ENCODE results near the gene ACTR5. TPM values are rescaled to one million over a fixed set of nuclear protein-coding genes. Genes with fewer than 3 reads are reported as not detected.

Gene ACTR5
- total RNA-seq, 2 donors from 2014 or later = 8.0 to 8.1 TPM

- Histone ChIP-seq H3K9me3 (no peaks in the 10 kb centered on the region), H3K4me1 (ENCODE audit: control insufficient read depth in 1 of 2, low read depth in 2 of 2) (no peaks in the 10 kb centered on the region), H3K36me3 (no peaks in the 10 kb centered on the region), H3K4me3 (no peak overlapping the region), H3K27ac (no peak overlapping the region), H3K27me3 (replicated peaks; ENCODE audit: insufficient read depth) (no peaks in the 10 kb centered on the region)
- no peak for DNase-seq (ENCODE audit: low spot score)
- no peak for TF ChIP-seq CTCF (IDR thresholded peaks at IDR 0.05)
- no peak for ATAC-seq (ENCODE audit: insufficient number of reproducible peaks, low FRiP score, low read depth)
Observed at GRCh38 chr20:38815446-38815845, 67.2 kb downstream of the ACTR5 start.

- ATAC-seq (ENCODE audit: insufficient number of reproducible peaks, low FRiP score, low read depth) (no peak), DNase-seq (ENCODE audit: low spot score) (no peak)
- no peak for TF ChIP-seq CTCF (IDR thresholded peaks at IDR 0.05)
- H3K27me3 ChIP-seq (replicated peaks; ENCODE audit: insufficient read depth) = no peaks in the 10 kb centered on the region
- H3K27ac ChIP-seq = no peak overlapping the region
- H3K4me1 ChIP-seq (ENCODE audit: control insufficient read depth in 1 of 2, low read depth in 2 of 2) = no peaks in the 10 kb centered on the region
- H3K9me3 ChIP-seq = peaks cover 5% of the 10 kb centered on the region
- no peak overlapping the region for H3K4me3 ChIP-seq
- H3K36me3 ChIP-seq = no peaks in the 10 kb centered on the region
Observed at GRCh38 chr20:38818113-38819065, 70.1 kb downstream of the ACTR5 start.

Other genes starting within 250 kb of the ACTR5 start
- not detected for gene ADIG, start 167.3 kb upstream of the ACTR5 start, total RNA-seq
- not detected for gene ARHGAP40, start 146.7 kb upstream of the ACTR5 start, total RNA-seq
- gene SLC32A1, start 24.0 kb upstream of the ACTR5 start, total RNA-seq = not detected
- 1 to 10 TPM; 7.3 to 8.9 TPM for gene PPP1R16B, start 57.2 kb downstream of the ACTR5 start, total RNA-seq
- 1 to 10 TPM; 5.7 to 6.6 TPM for gene FAM83D, start 178.0 kb downstream of the ACTR5 start, total RNA-seq
- 10 to 100 TPM; 17.9 to 23.8 TPM for gene DHX35, start 213.9 kb downstream of the ACTR5 start, total RNA-seq

All from thoracic aorta (tissue), 2 donors.